SK-N-MC (cell line): ENCODE data around the gene HIC1.

Experiments
- DNase-seq: peaks from one replicate; pipeline ENCODE4 v3.0.0-alpha.2; 2011; ENCODE audit warnings: low read depth, low spot score
- H3K27ac ChIP-seq: fragments of 200-600 bp; sonication (generic); 2 replicates; pipeline ENCODE4 v1.5.1; 2016; ENCODE audit warnings: mixed run types
- H3K36me3 ChIP-seq: fragments of 200-600 bp; sonication (generic); 2 replicates; pipeline ENCODE4 v1.6.1; 2017; ENCODE audit warnings: antibody characterized with exemption, low read length, mixed read lengths; ENCODE audit not compliant: insufficient read depth
- H3K4me3 ChIP-seq: fragments of 200-600 bp; sonication (generic); 2 replicates; pipeline ENCODE4 v1.5.1; 2016
- H3K9ac ChIP-seq: fragments of 200-600 bp; sonication (generic); 2 replicates; pipeline ENCODE4 v1.8.0; 2017; ENCODE audit warnings: mixed run types, mixed read lengths; ENCODE audit not compliant: insufficient read length
- H3K9me3 ChIP-seq: fragments of 200-600 bp; sonication (generic); 2 replicates; pipeline ENCODE4 v1.6.1; 2017; ENCODE audit warnings: low read depth, mild to moderate bottlenecking, antibody characterized with exemption, low read length, moderate library complexity, mixed read lengths
- EZH2 ChIP-seq: fragments of 200-600 bp; sonication (generic); IDR thresholded peaks from one replicate; pipeline ENCODE4 v1.6.1; 2017; ENCODE audit warnings: antibody characterized with exemption
- FOXP2 ChIP-seq: optimal IDR thresholded peaks from 2 replicates; pipeline ENCODE3; 2011; ENCODE audit warnings: mild to moderate bottlenecking, moderate library complexity; ENCODE audit not compliant: insufficient read depth; ENCODE audit errors: extremely low read length, control extremely low read depth
- POLR2AphosphoS5 ChIP-seq: IDR thresholded peaks from 2 replicates; pipeline ENCODE4 v1.6.1; 2012; ENCODE audit warnings: mild to moderate bottlenecking, low read depth, low read length, borderline replicate concordance

Gene HIC1

DNA sequence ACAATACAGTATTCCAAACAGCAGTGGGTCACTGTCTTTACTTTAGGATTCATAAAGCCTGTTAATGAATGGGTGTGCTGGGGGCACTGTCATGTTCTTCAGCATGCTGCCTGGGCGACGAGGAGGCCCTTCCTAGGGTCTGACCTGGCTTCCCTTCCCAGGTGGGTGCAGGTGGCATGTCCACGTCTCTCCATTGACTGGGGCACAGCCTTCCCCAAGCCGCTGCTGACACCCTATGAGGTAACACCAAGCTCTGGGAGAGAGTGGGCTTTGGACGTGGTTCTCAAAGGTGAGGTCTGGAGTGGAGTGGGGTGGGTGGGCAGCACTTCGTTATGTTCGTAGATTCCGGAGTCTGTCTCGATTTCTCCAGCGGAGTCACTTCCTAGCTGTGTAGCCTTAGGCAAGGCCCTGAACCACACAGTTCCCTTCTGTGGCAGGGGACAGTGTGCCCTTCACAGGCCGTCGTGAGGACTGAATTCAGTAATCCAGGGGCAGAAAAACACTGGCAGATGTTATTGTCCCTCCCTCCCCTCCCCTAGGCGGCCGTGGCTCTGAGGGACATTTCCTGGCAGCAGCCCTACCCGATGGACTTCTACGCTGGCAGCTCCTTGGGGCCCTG lies 13.9 kb upstream of the HIC1 start:
- H3K4me3 ChIP-seq = peak overlapping the region; percentile 94
- no peak for DNase-seq
- TF ChIP-seq FOXP2 (no peak), POLR2AphosphoS5 (no peak), EZH2 (no peak)
- H3K9ac ChIP-seq = no peak overlapping the region
- H3K36me3 ChIP-seq = peaks cover 20% of the 10 kb centered on the region
- no peak overlapping the region for H3K27ac ChIP-seq
- no peaks in the 10 kb centered on the region for H3K9me3 ChIP-seq

DNA sequence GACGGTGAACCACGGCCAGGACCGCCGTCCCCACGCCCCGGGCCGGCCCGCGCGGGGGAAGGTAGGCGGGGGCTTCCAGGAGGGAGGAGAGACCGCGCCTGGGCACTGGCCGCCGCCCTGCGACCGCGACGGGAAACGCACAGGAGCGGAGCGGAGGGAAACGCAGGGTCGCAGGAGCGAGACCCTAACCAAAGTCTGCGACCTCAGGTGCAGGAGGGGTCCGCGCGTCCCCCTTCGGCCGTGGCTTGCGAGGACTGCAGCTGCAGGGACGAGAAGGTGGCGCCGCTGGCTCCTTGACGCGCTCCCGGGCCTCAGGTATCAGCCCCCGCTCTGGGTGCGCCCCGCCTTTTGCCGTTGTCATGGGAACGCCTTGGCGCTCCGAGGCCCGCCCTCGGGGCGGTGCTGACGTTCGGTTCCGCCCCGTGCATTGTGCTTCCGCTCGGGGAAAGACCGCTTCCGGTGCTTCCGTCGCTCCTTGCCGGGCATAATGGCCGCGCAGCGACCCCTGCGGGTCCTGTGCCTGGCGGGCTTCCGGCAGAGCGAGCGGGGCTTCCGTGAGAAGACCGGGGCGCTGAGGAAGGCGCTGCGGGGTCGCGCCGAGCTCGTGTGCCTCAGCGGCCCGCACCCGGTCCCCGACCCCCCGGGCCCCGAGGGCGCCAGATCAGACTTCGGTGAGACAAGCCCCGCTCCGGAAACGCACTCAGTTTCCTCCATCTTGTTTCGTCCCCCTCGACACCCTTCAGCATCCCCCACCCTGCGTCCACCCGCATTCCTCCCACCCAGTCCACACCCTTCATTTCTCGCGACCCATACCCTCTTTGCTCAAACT lies 13.1 kb upstream of the HIC1 start, which contains the start of gene OVCA2:
Gene OVCA2 (plus strand): TSS at position 462 of the 829 bp plus-strand sequence. CDS start 26 bp downstream, at position 488.
- TF ChIP-seq POLR2AphosphoS5 = peak; percentile 67
- no peak for TF ChIP-seq EZH2
- peak within 1 kb of the TSS; percentile 76; the same call in 1 of the 2 replicates for H3K27ac ChIP-seq
- peak within 1 kb of the TSS; percentile 89 for H3K9ac ChIP-seq
- peaks cover 15% of the 10 kb centered on the region for H3K36me3 ChIP-seq
- no peaks in the 10 kb centered on the region for H3K9me3 ChIP-seq
- DNase-seq = no peak
- peak within 1 kb of the TSS; percentile 94 for H3K4me3 ChIP-seq

DNA sequence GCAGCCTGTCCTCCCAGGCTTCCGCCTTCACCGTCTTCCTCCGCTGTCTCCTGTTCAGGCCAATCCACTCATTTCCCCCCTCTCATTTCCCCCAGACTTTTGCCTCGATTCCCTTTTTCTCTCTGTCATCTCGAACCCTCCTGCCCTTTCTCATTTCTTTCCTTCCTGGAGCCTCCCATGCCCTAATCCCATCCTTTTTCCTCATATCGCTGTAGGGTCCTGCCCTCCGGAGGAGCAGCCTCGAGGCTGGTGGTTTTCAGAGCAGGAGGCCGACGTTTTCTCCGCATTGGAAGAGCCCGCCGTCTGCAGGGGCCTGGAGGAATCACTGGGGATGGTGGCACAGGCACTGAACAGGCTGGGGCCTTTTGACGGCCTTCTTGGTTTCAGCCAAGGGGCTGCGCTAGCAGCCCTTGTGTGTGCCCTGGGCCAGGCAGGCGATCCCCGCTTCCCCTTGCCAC lies 12.5 kb upstream of the HIC1 start:
- peak overlapping the region; percentile 89 for H3K9ac ChIP-seq
- peak overlapping the region; percentile 76; the same call in 1 of the 2 replicates for H3K27ac ChIP-seq
- TF ChIP-seq EZH2 = no peak
- TF ChIP-seq POLR2AphosphoS5 = no peak
- no peak for TF ChIP-seq FOXP2
- peaks cover 10% of the 10 kb centered on the region for H3K36me3 ChIP-seq
- H3K4me3 ChIP-seq = peak overlapping the region; percentile 94
- no peak for DNase-seq
- no peaks in the 10 kb centered on the region for H3K9me3 ChIP-seq

DNA sequence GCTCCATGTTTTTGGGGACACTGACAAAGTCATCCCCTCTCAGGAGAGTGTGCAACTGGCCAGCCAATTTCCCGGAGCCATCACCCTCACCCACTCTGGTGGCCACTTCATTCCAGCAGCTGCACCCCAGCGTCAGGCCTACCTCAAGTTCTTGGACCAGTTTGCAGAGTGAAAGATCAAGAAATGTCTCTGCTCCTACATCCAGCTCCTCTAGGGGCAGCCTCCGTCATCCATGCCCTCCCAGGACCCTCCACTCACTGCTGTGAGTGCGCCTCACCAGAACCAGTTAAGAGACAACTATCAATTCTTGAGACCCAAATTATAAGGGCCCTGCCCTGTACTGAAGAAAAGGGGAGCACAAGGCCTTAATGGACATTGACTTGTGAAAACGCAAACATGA lies 12.0 kb upstream of the HIC1 start:
- Histone ChIP-seq H3K27ac (no peak overlapping the region), H3K36me3 (peaks cover 8% of the 10 kb centered on the region), H3K4me3 (peak overlapping the region; percentile 94), H3K9me3 (no peaks in the 10 kb centered on the region), H3K9ac (peak overlapping the region; percentile 89)
- TF ChIP-seq FOXP2 (no peak), POLR2AphosphoS5 (no peak), EZH2 (no peak)
- no peak for DNase-seq

DNA sequence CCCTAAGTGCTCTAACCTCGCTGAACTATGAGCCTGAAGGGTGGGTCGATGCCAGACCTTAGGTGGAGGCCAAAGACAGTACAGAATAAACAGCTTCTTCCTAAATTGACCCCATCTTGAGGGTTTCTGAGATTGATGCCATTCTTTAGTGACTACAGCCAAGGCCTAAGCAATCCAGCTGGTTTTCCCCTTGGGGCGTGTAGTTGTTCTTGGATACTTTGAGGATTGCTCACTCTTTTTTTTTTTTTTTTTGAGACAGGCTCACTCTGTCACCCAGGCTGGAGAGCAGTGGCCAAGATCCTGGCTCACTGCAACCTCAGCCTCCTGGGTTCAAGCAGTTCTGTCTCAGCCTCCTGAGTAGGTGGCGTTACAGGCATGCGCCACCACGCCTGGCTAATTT lies 11.1 kb upstream of the HIC1 start:
- H3K4me3 ChIP-seq = no peak overlapping the region
- H3K9me3 ChIP-seq = no peaks in the 10 kb centered on the region
- no peak for TF ChIP-seq EZH2
- TF ChIP-seq POLR2AphosphoS5 = no peak
- TF ChIP-seq FOXP2 = no peak
- H3K27ac ChIP-seq = peak overlapping the region; percentile 13; the same call in 1 of the 2 replicates
- DNase-seq = no peak
- H3K36me3 ChIP-seq = peaks cover 8% of the 10 kb centered on the region
- H3K9ac ChIP-seq = no peak overlapping the region

DNA sequence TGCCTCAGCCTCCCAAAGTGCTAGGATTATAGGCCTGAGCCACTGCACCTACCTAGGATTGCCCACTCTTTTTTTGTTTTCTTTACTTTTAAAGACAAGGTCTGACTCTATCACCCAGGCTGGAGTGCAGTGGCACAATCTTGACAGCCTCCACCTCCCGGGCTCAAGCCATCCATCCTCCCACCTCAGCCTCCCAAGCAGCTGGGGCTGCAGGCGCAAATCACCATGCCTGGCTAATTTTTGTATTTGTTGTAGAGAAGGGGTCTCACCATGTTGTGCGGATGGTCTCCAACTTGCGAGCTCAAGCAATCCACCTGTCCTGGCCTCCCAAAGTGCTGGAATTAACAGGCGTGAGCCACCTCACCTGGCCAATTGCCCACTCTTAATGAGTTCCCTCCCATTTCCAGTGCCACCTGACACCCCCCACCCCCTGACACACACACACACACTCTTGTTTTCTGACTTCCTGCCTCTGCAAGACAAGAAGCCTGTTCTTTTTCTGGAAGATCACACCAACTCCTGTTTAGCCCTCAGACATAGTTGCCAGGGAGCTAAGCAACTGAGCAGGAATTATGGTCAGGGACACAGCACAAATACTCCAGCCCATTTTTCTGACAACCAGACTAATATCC lies 10.5 kb upstream of the HIC1 start:
- H3K9me3 ChIP-seq = no peaks in the 10 kb centered on the region
- H3K4me3 ChIP-seq = no peak overlapping the region
- DNase-seq = no peak
- peaks cover 8% of the 10 kb centered on the region for H3K36me3 ChIP-seq
- TF ChIP-seq FOXP2 (no peak), POLR2AphosphoS5 (no peak), EZH2 (no peak)
- H3K9ac ChIP-seq = no peak overlapping the region
- H3K27ac ChIP-seq = no peak overlapping the region

DNA sequence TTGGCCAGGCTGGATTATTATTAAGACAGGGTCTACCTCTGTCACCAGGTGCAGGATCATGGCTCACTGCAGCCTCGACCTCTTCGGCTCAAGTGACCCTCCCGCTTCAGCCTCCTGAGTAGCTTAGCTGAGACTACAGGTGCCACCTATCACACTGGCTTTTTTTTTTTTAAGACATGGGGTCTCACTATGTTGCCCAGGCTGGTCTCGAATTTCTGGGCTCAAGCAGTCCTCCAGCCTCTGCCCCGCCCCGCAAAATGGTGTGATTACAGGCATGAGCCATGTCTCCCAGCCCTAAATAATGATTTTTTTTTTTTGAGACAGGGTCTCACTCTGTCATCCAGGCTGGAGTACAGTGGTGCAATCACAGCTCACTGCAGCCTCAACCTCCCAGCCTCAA lies 7.3 kb upstream of the HIC1 start:
- no peak for DNase-seq
- no peak overlapping the region for H3K9ac ChIP-seq
- no peak overlapping the region for H3K27ac ChIP-seq
- H3K4me3 ChIP-seq = no peak overlapping the region
- no peaks in the 10 kb centered on the region for H3K9me3 ChIP-seq
- TF ChIP-seq EZH2 = no peak
- TF ChIP-seq POLR2AphosphoS5 = no peak
- no peak for TF ChIP-seq FOXP2
- H3K36me3 ChIP-seq = peaks cover 8% of the 10 kb centered on the region

DNA sequence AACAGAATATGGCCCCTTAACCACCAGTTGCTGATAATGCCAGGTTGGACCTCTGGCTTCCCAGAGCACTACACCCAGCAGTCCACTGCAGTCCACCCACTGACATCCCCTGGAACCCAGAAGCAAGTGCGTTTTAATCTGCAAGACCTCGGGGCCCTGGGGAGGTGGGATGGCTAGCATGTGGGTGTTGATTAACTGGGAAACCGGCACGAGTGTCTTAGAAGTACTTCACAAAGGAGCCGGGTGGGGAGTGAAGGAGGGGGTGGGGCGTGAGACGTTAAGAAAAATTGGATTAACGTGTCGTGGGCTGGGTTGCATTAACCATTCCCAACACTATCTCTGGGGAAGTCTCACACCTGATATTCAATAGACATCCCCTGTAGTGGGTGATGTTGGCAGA lies 6.1 kb upstream of the HIC1 start:
- no peak overlapping the region for H3K27ac ChIP-seq
- H3K9ac ChIP-seq = no peak overlapping the region
- no peak for DNase-seq
- H3K4me3 ChIP-seq = peak overlapping the region; percentile 93
- no peaks in the 10 kb centered on the region for H3K36me3 ChIP-seq
- TF ChIP-seq FOXP2 (no peak), EZH2 (no peak), POLR2AphosphoS5 (no peak)
- H3K9me3 ChIP-seq = no peaks in the 10 kb centered on the region
